Measurements from ENCODE around the gene SCN1B.
"Not testable (repeated sequence)": the region's sequence is repeated elsewhere in the genome, so short reads cannot be mapped to it uniquely, and the experiment has no call there.

SCN1B gene

GRCh38 chr19:35030257-35031071 is at the start of gene SCN1B:
Gene SCN1B (plus strand): TSS chr19:35030470. CDS start chr19:35030821, 351 bp downstream.
- DNase-seq: peak; percentile 4

- no peak for DNase-seq
These were observed 48.0 kb upstream of the SCN1B start for GRCh38 chr19:34982275-34982674.

- DNase-seq: no peak
These were observed 46.5 kb upstream of the SCN1B start for GRCh38 chr19:34983786-34984185.

GRCh38 chr19:34984287-34984686 is 46.0 kb upstream of the SCN1B start:
- DNase-seq: no peak

GRCh38 chr19:34985249-34986022 is 44.8 kb upstream of the SCN1B start:
- DNase-seq: no peak

GRCh38 chr19:34988119-34988518 is 42.2 kb upstream of the SCN1B start:
- DNase-seq: no peak

GRCh38 chr19:34989298-34989697 is 41.0 kb upstream of the SCN1B start:
- DNase-seq: no peak

- DNase-seq: no peak
These were observed 39.6 kb upstream of the SCN1B start for GRCh38 chr19:34990578-34991192.

- DNase-seq: no peak
These were observed 38.5 kb upstream of the SCN1B start for GRCh38 chr19:34991542-34992333.

GRCh38 chr19:34992582-34992981 is 37.7 kb upstream of the SCN1B start:
- DNase-seq: not testable (repeated sequence)

- no peak for DNase-seq
These were observed 36.0 kb upstream of the SCN1B start for GRCh38 chr19:34994286-34994642.

GRCh38 chr19:34994643-34995541 is 35.4 kb upstream of the SCN1B start:
- no peak for DNase-seq

GRCh38 chr19:34995551-34995950 is 34.7 kb upstream of the SCN1B start:
- no peak for DNase-seq

- no peak for DNase-seq
These were observed 33.1 kb upstream of the SCN1B start for GRCh38 chr19:34997071-34997617.

GRCh38 chr19:34998224-34998623 is 32.0 kb upstream of the SCN1B start:
- not testable (repeated sequence) for DNase-seq

GRCh38 chr19:34998777-34999497 is 31.3 kb upstream of the SCN1B start:
- DNase-seq: peak; percentile 82

GRCh38 chr19:34999498-35000337 is 30.6 kb upstream of the SCN1B start, which contains the start of gene GRAMD1A:
Gene GRAMD1A (plus strand): TSS chr19:35000323. CDS start chr19:35000479, 156 bp downstream.
- DNase-seq: peak; percentile 82

GRCh38 chr19:35000338-35000646 is 30.0 kb upstream of the SCN1B start:
- DNase-seq: no peak

GRCh38 chr19:35000647-35001501 is 29.4 kb upstream of the SCN1B start:
- DNase-seq: peak; percentile 52
